ENCODE measurements around the gene C11orf52. TPM values are rescaled to one million over a fixed set of nuclear protein-coding genes. Genes with fewer than 3 reads are reported as not detected.

Gene C11orf52
- total RNA-seq, 4 donors from 2014 or later: 3.5 to 7.5 (median 4.1) TPM; not detected in 1

- TF ChIP-seq, protein P1, sequence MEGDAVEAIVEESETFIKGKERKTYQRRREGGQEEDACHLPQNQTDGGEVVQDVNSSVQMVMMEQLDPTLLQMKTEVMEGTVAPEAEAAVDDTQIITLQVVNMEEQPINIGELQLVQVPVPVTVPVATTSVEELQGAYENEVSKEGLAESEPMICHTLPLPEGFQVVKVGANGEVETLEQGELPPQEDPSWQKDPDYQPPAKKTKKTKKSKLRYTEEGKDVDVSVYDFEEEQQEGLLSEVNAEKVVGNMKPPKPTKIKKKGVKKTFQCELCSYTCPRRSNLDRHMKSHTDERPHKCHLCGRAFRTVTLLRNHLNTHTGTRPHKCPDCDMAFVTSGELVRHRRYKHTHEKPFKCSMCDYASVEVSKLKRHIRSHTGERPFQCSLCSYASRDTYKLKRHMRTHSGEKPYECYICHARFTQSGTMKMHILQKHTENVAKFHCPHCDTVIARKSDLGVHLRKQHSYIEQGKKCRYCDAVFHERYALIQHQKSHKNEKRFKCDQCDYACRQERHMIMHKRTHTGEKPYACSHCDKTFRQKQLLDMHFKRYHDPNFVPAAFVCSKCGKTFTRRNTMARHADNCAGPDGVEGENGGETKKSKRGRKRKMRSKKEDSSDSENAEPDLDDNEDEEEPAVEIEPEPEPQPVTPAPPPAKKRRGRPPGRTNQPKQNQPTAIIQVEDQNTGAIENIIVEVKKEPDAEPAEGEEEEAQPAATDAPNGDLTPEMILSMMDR (IDR thresholded peaks at IDR 0.05; ENCODE audit: low read depth): no peak
Observed at GRCh38 chr11:111949519-111950426, 31.1 kb downstream of the C11orf52 start.

- TF ChIP-seq, protein P1 (IDR thresholded peaks at IDR 0.05; ENCODE audit: low read depth): no peak
Observed at GRCh38 chr11:111951565-111951964, 32.9 kb downstream of the C11orf52 start.

DNA sequence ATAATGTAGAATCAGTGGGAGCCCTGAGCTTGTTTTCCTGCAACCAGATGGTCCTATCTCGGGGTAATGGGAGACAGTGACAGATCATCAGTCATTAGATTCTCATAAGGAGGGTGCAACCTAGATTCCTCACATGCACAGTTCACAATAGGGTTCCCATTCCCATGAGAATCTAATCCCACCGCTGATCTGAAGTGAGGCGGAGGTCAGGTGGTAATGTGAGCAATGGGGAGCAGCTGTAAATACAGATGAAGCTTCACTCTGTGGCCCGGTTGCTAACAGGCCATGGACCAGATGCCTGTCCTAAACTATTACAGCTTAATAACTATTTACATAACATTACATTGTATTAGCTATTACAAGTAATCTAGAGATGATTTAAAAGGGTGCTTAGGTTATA is 35.4 kb downstream of the C11orf52 start:
- TF ChIP-seq, protein P1 (IDR thresholded peaks at IDR 0.05; ENCODE audit: low read depth): no peak

DNA sequence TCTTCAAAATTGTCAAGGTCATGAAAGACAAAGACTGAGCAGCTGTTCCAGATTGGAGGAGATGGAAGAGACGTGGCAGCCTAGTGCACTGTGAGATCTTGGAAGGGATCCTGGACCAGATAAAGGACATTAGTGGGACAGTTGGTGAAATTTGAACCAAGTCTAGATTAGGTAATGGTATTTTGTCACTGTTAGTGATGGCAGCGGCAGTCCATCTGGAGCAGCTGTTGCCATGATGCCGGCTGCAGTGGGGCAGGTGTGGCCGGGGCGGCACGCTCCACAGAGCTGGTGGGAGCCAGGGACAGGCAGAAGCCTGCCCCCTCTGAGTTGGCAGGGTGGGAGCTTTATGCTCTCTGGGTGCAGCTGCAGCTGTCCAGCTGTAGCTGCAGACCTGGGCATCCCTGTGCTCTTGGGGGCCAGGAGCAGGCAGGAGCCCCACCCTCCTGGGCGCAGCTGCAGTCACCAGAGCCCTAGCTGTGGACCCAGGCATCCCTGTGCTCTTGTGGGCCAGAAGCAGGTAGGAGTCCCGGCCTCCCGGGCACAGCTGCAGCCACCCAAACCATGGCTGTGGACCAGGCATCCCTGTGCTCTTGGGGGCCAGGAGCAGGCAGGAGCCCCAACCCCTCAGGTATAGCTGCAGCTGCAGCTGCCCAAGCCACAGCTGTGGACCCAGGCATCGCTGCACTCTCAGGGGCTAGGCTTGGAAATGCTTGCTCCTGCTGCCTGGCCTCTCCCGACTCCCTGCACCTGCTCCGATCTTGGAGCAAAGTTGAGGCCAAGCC is 39.1 kb downstream of the C11orf52 start:
- TF ChIP-seq, protein P1 (IDR thresholded peaks at IDR 0.05; ENCODE audit: low read depth): no peak

- TF ChIP-seq, protein P1 (IDR thresholded peaks at IDR 0.05; ENCODE audit: low read depth): no peak
Observed at GRCh38 chr11:111960916-111961315, 42.2 kb downstream of the C11orf52 start.

GRCh38 chr11:111961389-111962300 is 42.9 kb downstream of the C11orf52 start:
- TF ChIP-seq, protein P1 (IDR thresholded peaks at IDR 0.05; ENCODE audit: low read depth): no peak
